ENCODE measurements around the gene VSX1. TPM values are rescaled to one million over a fixed set of nuclear protein-coding genes. Genes with fewer than 3 reads are reported as not detected.

VSX1 gene
- total RNA-seq, 2 donors from 2014 or later = not detected

GRCh38 chr20:25048519-25048952, 33.4 kb downstream of the VSX1 start:
- Histone ChIP-seq H3K27me3 (ENCODE audit: control insufficient read depth, insufficient read depth, low read length, poor library complexity, severe bottlenecking) (peaks cover 60% of the 10 kb centered on the region), H3K4me3 (ENCODE audit: low read length) (no peak overlapping the region), H3K9me3 (ENCODE audit: control insufficient read depth, low read length) (no peaks in the 10 kb centered on the region), H3K36me3 (ENCODE audit: control insufficient read depth, insufficient read depth, low read length) (no peaks in the 10 kb centered on the region), H3K9ac (ENCODE audit: extremely low read depth, low read length, poor library complexity, severe bottlenecking) (no peak overlapping the region), H3K4me1 (ENCODE audit: control insufficient read depth, insufficient read depth, low read length) (no peaks in the 10 kb centered on the region), H3K27ac (ENCODE audit: low read depth, low read length) (no peak overlapping the region)
- H3K4me1 Mint-ChIP-seq = no peaks in the 10 kb centered on the region
- TF ChIP-seq, protein P1, sequence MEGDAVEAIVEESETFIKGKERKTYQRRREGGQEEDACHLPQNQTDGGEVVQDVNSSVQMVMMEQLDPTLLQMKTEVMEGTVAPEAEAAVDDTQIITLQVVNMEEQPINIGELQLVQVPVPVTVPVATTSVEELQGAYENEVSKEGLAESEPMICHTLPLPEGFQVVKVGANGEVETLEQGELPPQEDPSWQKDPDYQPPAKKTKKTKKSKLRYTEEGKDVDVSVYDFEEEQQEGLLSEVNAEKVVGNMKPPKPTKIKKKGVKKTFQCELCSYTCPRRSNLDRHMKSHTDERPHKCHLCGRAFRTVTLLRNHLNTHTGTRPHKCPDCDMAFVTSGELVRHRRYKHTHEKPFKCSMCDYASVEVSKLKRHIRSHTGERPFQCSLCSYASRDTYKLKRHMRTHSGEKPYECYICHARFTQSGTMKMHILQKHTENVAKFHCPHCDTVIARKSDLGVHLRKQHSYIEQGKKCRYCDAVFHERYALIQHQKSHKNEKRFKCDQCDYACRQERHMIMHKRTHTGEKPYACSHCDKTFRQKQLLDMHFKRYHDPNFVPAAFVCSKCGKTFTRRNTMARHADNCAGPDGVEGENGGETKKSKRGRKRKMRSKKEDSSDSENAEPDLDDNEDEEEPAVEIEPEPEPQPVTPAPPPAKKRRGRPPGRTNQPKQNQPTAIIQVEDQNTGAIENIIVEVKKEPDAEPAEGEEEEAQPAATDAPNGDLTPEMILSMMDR (conservative IDR thresholded peaks at IDR 0.05) = no peak
- H3K4me3 Mint-ChIP-seq = no peak overlapping the region
- WGBS, 2 experiments (ENCODE audit: insufficient coverage in 1 of 2, insufficient read length in 1 of 2) = 86 to 94% methylated on average over 3 to 8 of the region's 8 CpGs
- H3K27ac Mint-ChIP-seq = no peak overlapping the region
- H3K36me3 Mint-ChIP-seq (ENCODE audit: low read depth) = no peaks in the 10 kb centered on the region
- peak; percentile 24 for DNase-seq
- peaks cover 58% of the 10 kb centered on the region for H3K27me3 Mint-ChIP-seq (ENCODE audit: insufficient read depth)
- H3K9me3 Mint-ChIP-seq = no peaks in the 10 kb centered on the region

- no peak overlapping the region for H3K4me3 ChIP-seq (ENCODE audit: low read length)
- Mint-ChIP-seq H3K9me3 (no peaks in the 10 kb centered on the region), H3K27ac (no peak overlapping the region), H3K27me3 (ENCODE audit: insufficient read depth) (peaks cover 51% of the 10 kb centered on the region), H3K4me3 (no peak overlapping the region), H3K4me1 (no peaks in the 10 kb centered on the region), H3K36me3 (ENCODE audit: low read depth) (no peaks in the 10 kb centered on the region)
- TF ChIP-seq, protein P1 (conservative IDR thresholded peaks at IDR 0.05) = no peak
- WGBS, 2 experiments (ENCODE audit: insufficient coverage in 1 of 2, insufficient read length in 1 of 2) = 89 to 91% methylated on average over 12 to 13 of the region's 13 CpGs
- H3K9me3 ChIP-seq (ENCODE audit: control insufficient read depth, low read length) = no peaks in the 10 kb centered on the region
- no peak overlapping the region for H3K27ac ChIP-seq (ENCODE audit: low read depth, low read length)
- H3K36me3 ChIP-seq (ENCODE audit: control insufficient read depth, insufficient read depth, low read length) = no peaks in the 10 kb centered on the region
- no peak overlapping the region for H3K9ac ChIP-seq (ENCODE audit: extremely low read depth, low read length, poor library complexity, severe bottlenecking)
- H3K4me1 ChIP-seq (ENCODE audit: control insufficient read depth, insufficient read depth, low read length) = no peaks in the 10 kb centered on the region
- no peak for DNase-seq
- peaks cover 52% of the 10 kb centered on the region for H3K27me3 ChIP-seq (ENCODE audit: control insufficient read depth, insufficient read depth, low read length, poor library complexity, severe bottlenecking)
These were observed 34.2 kb downstream of the VSX1 start for GRCh38 chr20:25047766-25048165.

- Mint-ChIP-seq H3K4me3 (no peak overlapping the region), H3K36me3 (ENCODE audit: low read depth) (no peaks in the 10 kb centered on the region), H3K27ac (no peak overlapping the region), H3K27me3 (ENCODE audit: insufficient read depth) (peaks cover 43% of the 10 kb centered on the region), H3K9me3 (no peaks in the 10 kb centered on the region), H3K4me1 (no peaks in the 10 kb centered on the region)
- Histone ChIP-seq H3K27me3 (ENCODE audit: control insufficient read depth, insufficient read depth, low read length, poor library complexity, severe bottlenecking) (peaks cover 44% of the 10 kb centered on the region), H3K9me3 (ENCODE audit: control insufficient read depth, low read length) (no peaks in the 10 kb centered on the region), H3K9ac (ENCODE audit: extremely low read depth, low read length, poor library complexity, severe bottlenecking) (no peak overlapping the region), H3K36me3 (ENCODE audit: control insufficient read depth, insufficient read depth, low read length) (no peaks in the 10 kb centered on the region), H3K4me1 (ENCODE audit: control insufficient read depth, insufficient read depth, low read length) (no peaks in the 10 kb centered on the region), H3K4me3 (ENCODE audit: low read length) (no peak overlapping the region), H3K27ac (ENCODE audit: low read depth, low read length) (no peak overlapping the region)
- TF ChIP-seq, protein P1 (conservative IDR thresholded peaks at IDR 0.05) = no peak
- peak; percentile 36 for DNase-seq
- WGBS, 2 experiments (ENCODE audit: insufficient coverage in 1 of 2, insufficient read length in 1 of 2) = 82 to 85% methylated on average over 6 to 21 of the region's 21 CpGs
These were observed 34.9 kb downstream of the VSX1 start for GRCh38 chr20:25046736-25047666.

All from endodermal cell (in vitro differentiated cells).